Colonic mucosa (tissue), 4 donors: ENCODE results near the gene DLGAP1. TPM values are rescaled to one million over a fixed set of nuclear protein-coding genes. Genes with fewer than 3 reads are reported as not detected.

Experiments used
- DNase-seq: peaks from one replicate; pipeline ENCODE4 v3.0.0-alpha.2; 2020
- H3K27ac ChIP-seq: fragments of 200-600 bp; one replicate; pipeline ENCODE4 v1.8.0; 2021
- H3K27me3 ChIP-seq: fragments of 200-600 bp; one replicate; pipeline ENCODE4 v1.8.0; 2021
- H3K36me3 ChIP-seq: fragments of 200-600 bp; one replicate; pipeline ENCODE4 v1.8.0; 2021
- H3K4me1 ChIP-seq: fragments of 200-600 bp; one replicate; pipeline ENCODE4 v1.8.0; 2021; ENCODE audit warnings: mild to moderate bottlenecking
- H3K4me3 ChIP-seq: fragments of 200-600 bp; one replicate; pipeline ENCODE4 v1.8.0; 2021
- H3K9ac ChIP-seq, 2 donors: one replicate each; pipeline ENCODE4 v1.7.0; 2013; ENCODE audit warnings: control low read depth in 2 of 2, low read depth in 2 of 2, low read length in 2 of 2
- H3K9me3 ChIP-seq: fragments of 200-600 bp; one replicate; pipeline ENCODE4 v1.8.0; 2021
- intact Hi-C: fragments of 100-400 bp; cut with DNase I; formaldehyde crosslinking; loops from one replicate; pipeline ENCODE4 v1.14.1; 2022
- total RNA-seq, 2 donors: library from RNA; stranded (reverse); fragmentation: NEBNext Ultra II Directional in 1 of 2; extraction: Animal tissue kit (Norgen Biotek cat#: 25700) in 1 of 2; gene quantifications; one replicate each; pipeline ENCODE4 v1.2.1, GENCODE V29; 2021
- TF ChIP-seq, protein P1 (sequence below): fragments of 200-600 bp; IDR thresholded peaks from one replicate; pipeline ENCODE4 v1.8.0; 2022; ENCODE audit warnings: antibody characterized with exemption, mild to moderate bottlenecking
- donor health status: healthy.
- donor health status: DM: no; HTN: no; CAD: no.
- donor health status: DM: no; HTN: no; CAD: no.

Gene DLGAP1
- total RNA-seq, 2 donors from 2014 or later, result 0.25 to 0.50 TPM

DNA sequence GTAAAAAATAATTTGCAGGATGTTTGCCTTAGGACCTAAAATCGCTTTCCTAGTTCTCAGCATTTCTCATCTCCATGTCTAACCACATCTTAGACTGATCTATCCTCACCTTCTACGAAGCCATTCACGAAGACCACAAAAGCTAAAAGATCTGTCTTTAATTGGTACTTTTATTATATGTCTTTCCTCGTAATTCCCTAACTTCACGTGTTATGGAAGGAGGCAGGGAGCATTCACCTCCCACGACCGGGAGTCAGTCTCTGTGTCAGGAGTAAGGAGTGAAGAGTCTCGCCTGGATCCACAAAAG lies 1.6 kb downstream of the DLGAP1 start:
- no peak overlapping the region for H3K9ac ChIP-seq
- H3K4me3 ChIP-seq, result no peak overlapping the region
- no peak for DNase-seq
- no peak overlapping the region for H3K27ac ChIP-seq
- no peaks in the 10 kb centered on the region for H3K36me3 ChIP-seq
- peaks cover 21% of the 10 kb centered on the region for H3K27me3 ChIP-seq
- intact Hi-C loops, result no loop called here
- no peaks in the 10 kb centered on the region for H3K9me3 ChIP-seq
- no peaks in the 10 kb centered on the region for H3K4me1 ChIP-seq
- TF ChIP-seq, protein P1, sequence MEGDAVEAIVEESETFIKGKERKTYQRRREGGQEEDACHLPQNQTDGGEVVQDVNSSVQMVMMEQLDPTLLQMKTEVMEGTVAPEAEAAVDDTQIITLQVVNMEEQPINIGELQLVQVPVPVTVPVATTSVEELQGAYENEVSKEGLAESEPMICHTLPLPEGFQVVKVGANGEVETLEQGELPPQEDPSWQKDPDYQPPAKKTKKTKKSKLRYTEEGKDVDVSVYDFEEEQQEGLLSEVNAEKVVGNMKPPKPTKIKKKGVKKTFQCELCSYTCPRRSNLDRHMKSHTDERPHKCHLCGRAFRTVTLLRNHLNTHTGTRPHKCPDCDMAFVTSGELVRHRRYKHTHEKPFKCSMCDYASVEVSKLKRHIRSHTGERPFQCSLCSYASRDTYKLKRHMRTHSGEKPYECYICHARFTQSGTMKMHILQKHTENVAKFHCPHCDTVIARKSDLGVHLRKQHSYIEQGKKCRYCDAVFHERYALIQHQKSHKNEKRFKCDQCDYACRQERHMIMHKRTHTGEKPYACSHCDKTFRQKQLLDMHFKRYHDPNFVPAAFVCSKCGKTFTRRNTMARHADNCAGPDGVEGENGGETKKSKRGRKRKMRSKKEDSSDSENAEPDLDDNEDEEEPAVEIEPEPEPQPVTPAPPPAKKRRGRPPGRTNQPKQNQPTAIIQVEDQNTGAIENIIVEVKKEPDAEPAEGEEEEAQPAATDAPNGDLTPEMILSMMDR, result no peak

DNA sequence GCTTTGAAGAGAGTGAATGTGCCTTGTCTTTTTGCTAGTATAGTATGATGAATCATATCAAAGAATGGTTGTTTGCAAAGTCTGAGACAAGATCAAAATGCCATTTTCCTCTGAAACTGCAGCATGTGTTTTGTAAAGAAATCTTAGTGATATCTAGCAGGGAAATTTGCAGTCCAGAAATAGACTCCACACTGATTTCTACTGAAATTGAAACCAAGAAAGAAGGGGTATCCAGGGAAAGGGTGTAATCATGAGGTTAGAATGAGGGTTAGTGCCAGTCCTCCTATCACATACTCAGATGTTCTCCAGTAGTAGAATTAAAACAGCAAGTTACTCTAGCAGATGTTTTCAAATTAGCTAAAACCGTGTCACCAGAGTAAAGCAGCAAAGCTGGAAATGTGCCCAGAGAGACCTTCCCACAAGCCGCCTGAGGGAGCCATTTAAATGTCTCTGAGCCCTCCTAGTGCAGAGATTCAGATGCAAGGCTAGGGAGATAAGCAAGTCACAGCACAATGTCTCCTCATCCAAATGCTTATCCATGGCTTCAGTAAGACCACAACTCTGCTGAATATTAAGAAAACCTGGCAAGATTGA lies 4.9 kb downstream of the DLGAP1 start:
- intact Hi-C loops, result no loop called here
- Histone ChIP-seq H3K36me3 (no peaks in the 10 kb centered on the region), H3K4me1 (no peaks in the 10 kb centered on the region), H3K27ac (no peak overlapping the region), H3K4me3 (no peak overlapping the region), H3K9me3 (no peaks in the 10 kb centered on the region), H3K9ac (no peak overlapping the region), H3K27me3 (peaks cover 21% of the 10 kb centered on the region)
- DNase-seq, result no peak
- TF ChIP-seq, protein P1, result no peak

DNA sequence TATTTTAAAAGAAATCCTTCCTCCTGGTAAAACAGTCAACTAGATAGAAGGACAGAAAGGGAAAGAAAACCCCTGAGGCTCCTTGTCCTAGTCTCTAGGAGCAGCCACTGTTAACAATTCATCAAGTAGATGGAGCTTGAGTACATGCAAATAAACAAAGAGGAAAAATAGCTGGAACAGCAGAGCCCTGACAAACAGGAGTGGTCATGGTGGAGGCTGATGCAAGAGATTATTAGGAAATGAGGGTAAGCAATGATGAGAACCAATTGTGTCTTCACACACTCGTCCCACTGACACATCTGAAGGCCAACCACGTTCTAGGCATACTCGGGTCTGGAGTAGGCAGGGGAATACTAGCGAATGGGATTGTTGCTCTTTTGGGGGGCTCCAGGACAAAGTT lies 9.2 kb downstream of the DLGAP1 start:
- Histone ChIP-seq H3K27ac (no peak overlapping the region), H3K36me3 (no peaks in the 10 kb centered on the region), H3K4me1 (no peaks in the 10 kb centered on the region), H3K9me3 (no peaks in the 10 kb centered on the region), H3K27me3 (no peaks in the 10 kb centered on the region), H3K4me3 (no peak overlapping the region), H3K9ac (no peak overlapping the region)
- no peak for DNase-seq
- intact Hi-C loops, result no loop called here
- TF ChIP-seq, protein P1, result no peak

DNA sequence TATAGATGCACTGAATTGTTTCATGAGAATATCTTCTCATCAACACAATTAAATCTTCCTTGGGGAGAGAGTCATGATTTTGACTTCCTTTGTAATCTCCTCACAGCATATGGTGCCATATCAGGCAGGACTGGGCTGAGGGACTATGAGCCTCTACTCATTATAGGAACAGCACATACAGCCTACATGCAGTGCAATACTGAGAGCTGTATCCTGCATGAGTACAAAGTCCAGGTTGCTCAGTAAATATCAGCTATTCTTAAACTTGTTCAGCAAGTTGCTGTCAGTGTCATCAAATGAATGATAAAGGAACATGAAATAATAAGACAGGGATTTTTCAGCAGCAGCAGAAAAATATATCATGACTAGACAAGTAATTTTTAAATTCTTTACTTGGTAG lies 10.8 kb downstream of the DLGAP1 start:
- Histone ChIP-seq H3K27me3 (no peaks in the 10 kb centered on the region), H3K27ac (no peak overlapping the region), H3K36me3 (no peaks in the 10 kb centered on the region), H3K9ac (no peak overlapping the region), H3K4me3 (no peak overlapping the region), H3K4me1 (no peaks in the 10 kb centered on the region), H3K9me3 (no peaks in the 10 kb centered on the region)
- TF ChIP-seq, protein P1, result no peak
- no peak for DNase-seq
- intact Hi-C loops, result no loop called here

DNA sequence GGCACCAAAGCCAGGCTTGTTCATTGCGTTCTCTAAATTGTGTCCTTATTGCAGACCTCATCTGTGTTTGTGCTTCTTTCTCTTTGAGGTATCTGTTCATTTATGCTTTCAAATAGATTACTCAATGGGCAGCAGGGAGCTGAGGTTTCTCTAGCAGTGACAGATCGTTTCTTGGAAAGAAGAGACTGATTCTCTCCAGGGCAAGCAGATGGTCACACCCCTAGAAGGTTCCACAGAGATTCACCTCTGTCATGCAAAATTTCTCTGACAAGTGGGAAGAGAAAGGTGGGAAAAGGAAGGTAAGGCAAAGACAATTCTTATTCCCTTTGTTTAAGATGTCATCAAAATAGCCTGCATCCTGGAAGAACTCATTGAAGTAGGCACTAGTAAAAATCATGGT lies 14.0 kb downstream of the DLGAP1 start:
- Histone ChIP-seq H3K4me1 (no peaks in the 10 kb centered on the region), H3K27ac (no peak overlapping the region), H3K4me3 (no peak overlapping the region), H3K36me3 (no peaks in the 10 kb centered on the region), H3K27me3 (no peaks in the 10 kb centered on the region), H3K9me3 (no peaks in the 10 kb centered on the region), H3K9ac (no peak overlapping the region)
- TF ChIP-seq, protein P1, result no peak
- DNase-seq, result no peak
- intact Hi-C loops, result no loop called here
